GM13977 (cell line): ENCODE data around the gene TENT4B.

Experiments used
- DNase-seq: peaks from one replicate; pipeline ENCODE4 v3.0.0; 2012; ENCODE audit warnings: low spot score
- in situ Hi-C: fragments of 300-500 bp; cut with MboI; formaldehyde crosslinking; loops from one replicate; pipeline ENCODE4 v1.12.0; 2022; ENCODE audit warnings: low sequenced_read_pairs, low pct_unique_long_range_greater_than_20kb, mixed read lengths, inconsistent platforms; ENCODE audit not compliant: unreplicated experiment
- TF ChIP-seq, protein P1 (sequence below): IDR thresholded peaks from 2 replicates; pipeline ENCODE4 v1.5.1; 2012; ENCODE audit warnings: mild to moderate bottlenecking, control low read depth; ENCODE audit not compliant: insufficient read depth; ENCODE audit errors: extremely low read depth, missing control alignments

Gene TENT4B

DNA sequence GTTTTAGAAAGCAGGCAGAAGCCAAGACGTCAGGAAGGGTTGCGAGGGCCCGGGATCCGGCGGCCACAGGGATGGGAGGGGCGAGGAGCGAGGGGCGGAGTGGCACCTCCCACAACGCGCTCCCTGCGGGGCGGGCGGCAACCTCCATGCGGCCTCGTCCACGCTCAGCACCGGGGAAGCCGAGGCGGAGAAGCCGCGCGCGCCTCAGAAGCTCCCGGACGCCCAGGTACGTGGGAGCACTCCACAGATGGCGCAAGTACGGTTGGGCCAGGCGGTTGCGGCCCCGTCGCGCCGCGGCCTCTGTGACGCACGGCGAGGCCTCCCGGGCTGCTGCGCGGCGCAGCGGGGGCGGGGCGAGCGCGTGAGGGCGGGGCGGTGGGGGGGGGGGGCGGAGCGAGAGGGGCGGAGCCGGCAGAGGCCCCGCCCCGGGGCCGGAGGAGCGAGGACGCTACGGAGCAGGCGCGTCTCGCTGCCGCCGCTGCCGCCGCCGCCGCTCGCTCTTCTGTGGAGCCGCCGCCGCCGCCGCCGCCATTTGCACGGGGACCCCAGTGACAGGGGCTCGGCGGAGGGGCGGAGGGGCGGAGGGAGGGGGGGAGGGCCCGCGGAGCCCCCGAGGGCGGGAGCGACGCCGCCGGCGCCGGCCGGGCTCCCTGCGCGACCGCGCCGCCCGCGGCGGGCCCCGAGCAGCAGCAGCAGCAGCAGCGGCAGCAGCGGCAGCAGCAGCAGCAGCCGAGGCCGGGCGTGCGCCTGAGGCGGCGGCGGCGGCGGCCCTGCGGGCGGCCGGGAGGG, at the start of gene TENT4B:
TSS of gene TENT4B (plus strand) at position 500 of the 789 bp plus-strand sequence. CDS start 316 bp downstream, outside the sequence.
- in situ Hi-C loops, result no loop called here
- peak; percentile 98 for DNase-seq
- TF ChIP-seq, protein P1, sequence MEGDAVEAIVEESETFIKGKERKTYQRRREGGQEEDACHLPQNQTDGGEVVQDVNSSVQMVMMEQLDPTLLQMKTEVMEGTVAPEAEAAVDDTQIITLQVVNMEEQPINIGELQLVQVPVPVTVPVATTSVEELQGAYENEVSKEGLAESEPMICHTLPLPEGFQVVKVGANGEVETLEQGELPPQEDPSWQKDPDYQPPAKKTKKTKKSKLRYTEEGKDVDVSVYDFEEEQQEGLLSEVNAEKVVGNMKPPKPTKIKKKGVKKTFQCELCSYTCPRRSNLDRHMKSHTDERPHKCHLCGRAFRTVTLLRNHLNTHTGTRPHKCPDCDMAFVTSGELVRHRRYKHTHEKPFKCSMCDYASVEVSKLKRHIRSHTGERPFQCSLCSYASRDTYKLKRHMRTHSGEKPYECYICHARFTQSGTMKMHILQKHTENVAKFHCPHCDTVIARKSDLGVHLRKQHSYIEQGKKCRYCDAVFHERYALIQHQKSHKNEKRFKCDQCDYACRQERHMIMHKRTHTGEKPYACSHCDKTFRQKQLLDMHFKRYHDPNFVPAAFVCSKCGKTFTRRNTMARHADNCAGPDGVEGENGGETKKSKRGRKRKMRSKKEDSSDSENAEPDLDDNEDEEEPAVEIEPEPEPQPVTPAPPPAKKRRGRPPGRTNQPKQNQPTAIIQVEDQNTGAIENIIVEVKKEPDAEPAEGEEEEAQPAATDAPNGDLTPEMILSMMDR, result peak; percentile 6

DNA sequence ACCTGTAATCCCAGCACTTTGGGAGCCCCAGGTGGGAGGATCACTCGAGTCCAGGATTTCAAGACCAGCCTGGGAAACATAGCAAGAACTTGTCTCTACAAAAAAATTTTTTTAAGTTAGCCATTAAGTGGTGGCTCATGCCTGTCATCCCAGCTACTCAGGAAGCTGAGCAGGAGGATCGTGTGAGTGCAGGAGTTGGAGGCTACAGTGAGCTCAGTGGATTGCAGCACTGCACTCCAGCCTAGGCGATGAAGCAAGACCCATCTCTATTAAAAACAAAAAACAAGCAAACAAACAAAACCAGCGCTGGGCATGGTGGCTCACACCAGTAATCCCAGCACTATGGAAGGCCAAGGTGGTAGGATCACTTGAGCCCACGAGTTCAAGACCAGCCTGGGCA, 49.3 kb upstream of the TENT4B start:
- in situ Hi-C loops, result no loop called here

GRCh38 chr16:50114357-50115129, 38.6 kb upstream of the TENT4B start:
- in situ Hi-C loops, result no loop called here
- no peak for DNase-seq
- TF ChIP-seq, protein P1, result no peak

More for the DNA sequence above, 49.3 kb upstream of the TENT4B start:
- DNase-seq, result no peak
- TF ChIP-seq, protein P1, result no peak

GRCh38 chr16:50120711-50121110, 32.4 kb upstream of the TENT4B start:
- in situ Hi-C loops, result no loop called here
- TF ChIP-seq, protein P1, result no peak
- DNase-seq, result no peak

- in situ Hi-C loops, result no loop called here
- DNase-seq, result peak; percentile 45
- TF ChIP-seq, protein P1, result no peak
Measured at GRCh38 chr16:50121278-50121677, 31.8 kb upstream of the TENT4B start.

GRCh38 chr16:50121721-50122445, 31.2 kb upstream of the TENT4B start:
- peak; percentile 49 for DNase-seq
- TF ChIP-seq, protein P1, result no peak
- in situ Hi-C loops, result no loop called here
